Measurements from ENCODE around the gene MOB3B.

DNA sequence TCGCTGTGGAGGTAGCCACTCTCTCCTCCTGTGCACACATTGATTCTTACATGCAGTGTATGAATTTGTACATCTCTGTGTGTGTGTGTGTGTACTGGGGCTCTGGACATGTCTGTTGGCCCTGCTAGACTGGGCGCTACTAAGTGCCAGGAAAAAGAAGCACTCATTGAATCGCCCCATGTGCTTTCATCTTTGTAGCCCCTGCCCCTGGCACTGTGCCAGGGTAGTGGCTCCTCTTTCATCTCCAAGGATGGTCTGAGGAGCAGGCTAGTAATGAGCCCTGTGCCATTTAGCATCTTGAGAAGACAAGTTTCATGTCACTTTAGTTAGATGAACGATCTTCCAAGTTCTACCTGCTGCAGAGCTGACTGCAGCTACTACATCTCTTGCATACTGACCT is 198.2 kb downstream of the MOB3B start:
- TF ChIP-seq, protein P1, sequence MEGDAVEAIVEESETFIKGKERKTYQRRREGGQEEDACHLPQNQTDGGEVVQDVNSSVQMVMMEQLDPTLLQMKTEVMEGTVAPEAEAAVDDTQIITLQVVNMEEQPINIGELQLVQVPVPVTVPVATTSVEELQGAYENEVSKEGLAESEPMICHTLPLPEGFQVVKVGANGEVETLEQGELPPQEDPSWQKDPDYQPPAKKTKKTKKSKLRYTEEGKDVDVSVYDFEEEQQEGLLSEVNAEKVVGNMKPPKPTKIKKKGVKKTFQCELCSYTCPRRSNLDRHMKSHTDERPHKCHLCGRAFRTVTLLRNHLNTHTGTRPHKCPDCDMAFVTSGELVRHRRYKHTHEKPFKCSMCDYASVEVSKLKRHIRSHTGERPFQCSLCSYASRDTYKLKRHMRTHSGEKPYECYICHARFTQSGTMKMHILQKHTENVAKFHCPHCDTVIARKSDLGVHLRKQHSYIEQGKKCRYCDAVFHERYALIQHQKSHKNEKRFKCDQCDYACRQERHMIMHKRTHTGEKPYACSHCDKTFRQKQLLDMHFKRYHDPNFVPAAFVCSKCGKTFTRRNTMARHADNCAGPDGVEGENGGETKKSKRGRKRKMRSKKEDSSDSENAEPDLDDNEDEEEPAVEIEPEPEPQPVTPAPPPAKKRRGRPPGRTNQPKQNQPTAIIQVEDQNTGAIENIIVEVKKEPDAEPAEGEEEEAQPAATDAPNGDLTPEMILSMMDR (IDR thresholded peaks at IDR 0.05; ENCODE audit: low read length), result no peak
- no peak for TF ChIP-seq EZH2 (IDR thresholded peaks at IDR 0.05; ENCODE audit: borderline replicate concordance, low read length)
